Right renal pelvis (tissue), 4 donors: ENCODE results near the gene HBEGF. TPM values are rescaled to one million over a fixed set of nuclear protein-coding genes. Genes with fewer than 3 reads are reported as not detected.

Source experiments
- DNase-seq, 4 donors: peaks; one replicate each; pipeline ENCODE4 v3.0.0-alpha.2; 2013; ENCODE audit warnings: low read depth in 4 of 4, low spot score in 3 of 4, missing footprints in 1 of 4
- polyA plus RNA-seq, 4 donors: library from polyadenylated mRNA; unstranded; fragments of 120-200 nt; gene quantifications; one replicate each; pipeline ENCODE4 v1.2.1, GENCODE V29; 2013; ENCODE audit not compliant: insufficient read length in 4 of 4

HBEGF gene
- polyA plus RNA-seq, 4 donors = 10.7 to 12.4 (median 11.0) TPM

GRCh38 chr5:140338336-140338735 lies 8.1 kb downstream of the HBEGF start:
- no peak for DNase-seq

GRCh38 chr5:140337880-140338279 lies 8.5 kb downstream of the HBEGF start:
- no peak for DNase-seq

- peak in 1 of 4 donors; percentile 63 for DNase-seq
Measured at GRCh38 chr5:140336388-140336787, 10.0 kb downstream of the HBEGF start.

- DNase-seq = no peak
Measured at GRCh38 chr5:140331638-140332037, 14.8 kb downstream of the HBEGF start.

GRCh38 chr5:140329739-140330481 lies 16.5 kb downstream of the HBEGF start:
- DNase-seq = no peak

GRCh38 chr5:140328036-140328764 lies 18.2 kb downstream of the HBEGF start:
- DNase-seq = no peak

GRCh38 chr5:140327589-140327988 lies 18.8 kb downstream of the HBEGF start:
- DNase-seq = no peak

GRCh38 chr5:140325486-140325885 lies 20.9 kb downstream of the HBEGF start:
- no peak for DNase-seq

- no peak for DNase-seq
Measured at GRCh38 chr5:140324617-140325241, 21.7 kb downstream of the HBEGF start.

GRCh38 chr5:140324041-140324600 lies 22.3 kb downstream of the HBEGF start:
- DNase-seq = no peak

- no peak for DNase-seq
Measured at GRCh38 chr5:140322751-140323731, 23.4 kb downstream of the HBEGF start.

GRCh38 chr5:140321796-140322195 lies 24.6 kb downstream of the HBEGF start:
- no peak for DNase-seq

GRCh38 chr5:140319833-140320232 lies 26.6 kb downstream of the HBEGF start:
- no peak for DNase-seq

GRCh38 chr5:140318792-140319191 lies 27.6 kb downstream of the HBEGF start:
- no peak for DNase-seq

- no peak for DNase-seq
Measured at GRCh38 chr5:140317859-140318258, 28.5 kb downstream of the HBEGF start.

- no peak for DNase-seq
Measured at GRCh38 chr5:140312791-140313189, 33.6 kb downstream of the HBEGF start.

GRCh38 chr5:140312067-140312790 lies 34.2 kb downstream of the HBEGF start:
- no peak for DNase-seq

GRCh38 chr5:140311011-140311467 lies 35.4 kb downstream of the HBEGF start:
- no peak for DNase-seq

- no peak for DNase-seq
Measured at GRCh38 chr5:140310434-140310833, 36.0 kb downstream of the HBEGF start.
